ENCODE results near the gene GNG12. TPM values are rescaled to one million over a fixed set of nuclear protein-coding genes. Genes with fewer than 3 reads are reported as not detected.

The GNG12 gene
- polyA plus RNA-seq, 3 donors: 0.03 TPM; not detected in 2

- no peak overlapping the region for H3K4me2 ChIP-seq (replicated peaks; ENCODE audit: extremely low read depth, low read length, poor library complexity, severe bottlenecking)
- H4K20me1 ChIP-seq (ENCODE audit: insufficient read depth, low read length): no peaks in the 10 kb centered on the region
- H3K36me3 ChIP-seq (replicated peaks in 1 of 2; ENCODE audit: control insufficient read depth in 1 of 2, insufficient read depth in 2 of 2, low read length in 2 of 2): no peaks in the 10 kb centered on the region
- H3K27ac ChIP-seq (ENCODE audit: low read depth in 1 of 2, low read length in 2 of 2): no peak overlapping the region
- H3K9ac ChIP-seq (ENCODE audit: insufficient read depth, low read length, poor library complexity, severe bottlenecking): no peak overlapping the region
- H2AFZ ChIP-seq (ENCODE audit: insufficient read depth, low read depth, low read length, poor library complexity, severe bottlenecking): no peak overlapping the region
- no peaks in the 10 kb centered on the region for H3K9me3 ChIP-seq (replicated peaks in 1 of 2; ENCODE audit: control insufficient read depth in 1 of 2, insufficient read depth in 1 of 2, low read length in 2 of 2)
- H3K27me3 ChIP-seq (ENCODE audit: control insufficient read depth in 2 of 2, insufficient read depth in 2 of 2, low read length in 2 of 2): peaks cover 2 to 9% of the 10 kb centered on the region in 2 donors
- H3K36me3 Mint-ChIP-seq: no peaks in the 10 kb centered on the region
- TF ChIP-seq, protein P1, sequence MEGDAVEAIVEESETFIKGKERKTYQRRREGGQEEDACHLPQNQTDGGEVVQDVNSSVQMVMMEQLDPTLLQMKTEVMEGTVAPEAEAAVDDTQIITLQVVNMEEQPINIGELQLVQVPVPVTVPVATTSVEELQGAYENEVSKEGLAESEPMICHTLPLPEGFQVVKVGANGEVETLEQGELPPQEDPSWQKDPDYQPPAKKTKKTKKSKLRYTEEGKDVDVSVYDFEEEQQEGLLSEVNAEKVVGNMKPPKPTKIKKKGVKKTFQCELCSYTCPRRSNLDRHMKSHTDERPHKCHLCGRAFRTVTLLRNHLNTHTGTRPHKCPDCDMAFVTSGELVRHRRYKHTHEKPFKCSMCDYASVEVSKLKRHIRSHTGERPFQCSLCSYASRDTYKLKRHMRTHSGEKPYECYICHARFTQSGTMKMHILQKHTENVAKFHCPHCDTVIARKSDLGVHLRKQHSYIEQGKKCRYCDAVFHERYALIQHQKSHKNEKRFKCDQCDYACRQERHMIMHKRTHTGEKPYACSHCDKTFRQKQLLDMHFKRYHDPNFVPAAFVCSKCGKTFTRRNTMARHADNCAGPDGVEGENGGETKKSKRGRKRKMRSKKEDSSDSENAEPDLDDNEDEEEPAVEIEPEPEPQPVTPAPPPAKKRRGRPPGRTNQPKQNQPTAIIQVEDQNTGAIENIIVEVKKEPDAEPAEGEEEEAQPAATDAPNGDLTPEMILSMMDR (IDR thresholded peaks at IDR 0.05): peak; percentile 93
- WGBS (ENCODE audit: insufficient coverage): 8% methylated on average over 8 of the region's 14 CpGs
- peaks cover 2 to 10% (median 6%) of the 10 kb centered on the region in 3 donors for H3K27me3 Mint-ChIP-seq (ENCODE audit: low read depth in 3 of 3)
- no peaks in the 10 kb centered on the region for H3K4me1 ChIP-seq (ENCODE audit: control insufficient read depth in 1 of 2, insufficient read depth in 2 of 2, low read length in 2 of 2)
- peak overlapping the region in 1 of 7 donors; percentile 30 for H3K27ac Mint-ChIP-seq
- no peaks in the 10 kb centered on the region for H3K9me3 Mint-ChIP-seq
- H3K4me3 Mint-ChIP-seq: no peak overlapping the region
- no peak overlapping the region for H3K4me3 ChIP-seq (replicated peaks in 1 of 3; ENCODE audit: low read depth in 2 of 3, low read length in 3 of 3)
- no peaks in the 10 kb centered on the region for H3K79me2 ChIP-seq (ENCODE audit: insufficient read depth, low read length)
- DNase-seq: peak; percentile 32 to 53 (median 44)
- no peaks in the 10 kb centered on the region for H3K4me1 Mint-ChIP-seq
- intact Hi-C loops (cut with micrococcal nuclease): loop anchor here (2.0 to 10.0 kb wide), 2 partner anchors 195 to 227 kb away; no protein-coding TSS in a partner anchor
These were observed 73.0 kb downstream of the GNG12 start for GRCh38 chr1:67760030-67760821.

GRCh38 chr1:67759692-67760029, 73.6 kb downstream of the GNG12 start:
- H3K27me3 ChIP-seq (ENCODE audit: control insufficient read depth in 2 of 2, insufficient read depth in 2 of 2, low read length in 2 of 2): peaks cover 2 to 8% of the 10 kb centered on the region in 2 donors
- H3K9ac ChIP-seq (ENCODE audit: insufficient read depth, low read length, poor library complexity, severe bottlenecking): no peak overlapping the region
- intact Hi-C loops (cut with micrococcal nuclease): loop anchor here (2.0 to 10.0 kb wide), 2 partner anchors 195 to 227 kb away; no protein-coding TSS in a partner anchor
- DNase-seq: no peak
- Mint-ChIP-seq H3K27ac (no peak overlapping the region), H3K4me3 (no peak overlapping the region), H3K9me3 (no peaks in the 10 kb centered on the region), H3K36me3 (no peaks in the 10 kb centered on the region), H3K4me1 (peaks cover 3% of the 10 kb centered on the region), H3K27me3 (ENCODE audit: low read depth in 3 of 3) (peaks cover 2 to 10% (median 6%) of the 10 kb centered on the region in 3 donors)
- H3K36me3 ChIP-seq (replicated peaks in 1 of 2; ENCODE audit: control insufficient read depth in 1 of 2, insufficient read depth in 2 of 2, low read length in 2 of 2): no peaks in the 10 kb centered on the region
- no peaks in the 10 kb centered on the region for H3K9me3 ChIP-seq (replicated peaks in 1 of 2; ENCODE audit: control insufficient read depth in 1 of 2, insufficient read depth in 1 of 2, low read length in 2 of 2)
- H3K79me2 ChIP-seq (ENCODE audit: insufficient read depth, low read length): no peaks in the 10 kb centered on the region
- H4K20me1 ChIP-seq (ENCODE audit: insufficient read depth, low read length): no peaks in the 10 kb centered on the region
- H2AFZ ChIP-seq (ENCODE audit: insufficient read depth, low read depth, low read length, poor library complexity, severe bottlenecking): no peak overlapping the region
- TF ChIP-seq, protein P1 (IDR thresholded peaks at IDR 0.05): no peak
- H3K27ac ChIP-seq (ENCODE audit: low read depth in 1 of 2, low read length in 2 of 2): no peak overlapping the region
- no peak overlapping the region for H3K4me2 ChIP-seq (replicated peaks; ENCODE audit: extremely low read depth, low read length, poor library complexity, severe bottlenecking)
- H3K4me1 ChIP-seq (ENCODE audit: control insufficient read depth in 1 of 2, insufficient read depth in 2 of 2, low read length in 2 of 2): no peaks in the 10 kb centered on the region
- no peak overlapping the region for H3K4me3 ChIP-seq (replicated peaks in 1 of 3; ENCODE audit: low read depth in 2 of 3, low read length in 3 of 3)

All from CD14-positive monocyte (primary cell).